SK-N-DZ (cell line): ENCODE measurements around the gene RBMS1.
A peak's percentile ranks its signal among the peaks of the same experiment; 100 is the strongest.

ENCODE experiments used
- DNase-seq: peaks from one replicate; pipeline ENCODE4 v3.0.0-alpha.2; 2015; ENCODE audit warnings: low spot score

Gene RBMS1

GRCh38 chr2:160279813-160280465 lies 213.7 kb downstream of the RBMS1 start:
- DNase-seq: no peak

GRCh38 chr2:160278879-160279177 lies 214.8 kb downstream of the RBMS1 start:
- no peak for DNase-seq

GRCh38 chr2:160278101-160278878 lies 215.3 kb downstream of the RBMS1 start:
- no peak for DNase-seq

GRCh38 chr2:160277151-160277550 lies 216.5 kb downstream of the RBMS1 start:
- DNase-seq: no peak

GRCh38 chr2:160275656-160276055 lies 218.0 kb downstream of the RBMS1 start:
- no peak for DNase-seq

GRCh38 chr2:160271171-160272086 lies 222.2 kb downstream of the RBMS1 start:
- DNase-seq: no peak

GRCh38 chr2:160270571-160271113 lies 223.0 kb downstream of the RBMS1 start:
- DNase-seq: no peak

- DNase-seq: peak; percentile 88
Measured at GRCh38 chr2:160269803-160270570, 223.6 kb downstream of the RBMS1 start.

- no peak for DNase-seq
Measured at GRCh38 chr2:160269365-160269764, 224.2 kb downstream of the RBMS1 start.

GRCh38 chr2:160268151-160268781 lies 225.3 kb downstream of the RBMS1 start:
- DNase-seq: no peak

GRCh38 chr2:160267692-160268091 lies 225.9 kb downstream of the RBMS1 start:
- no peak for DNase-seq

GRCh38 chr2:160267022-160267421 lies 226.6 kb downstream of the RBMS1 start:
- no peak for DNase-seq

GRCh38 chr2:160266037-160266551 lies 227.5 kb downstream of the RBMS1 start:
- DNase-seq: no peak

GRCh38 chr2:160264308-160264707 lies 229.3 kb downstream of the RBMS1 start:
- no peak for DNase-seq

GRCh38 chr2:160261732-160262131 lies 231.9 kb downstream of the RBMS1 start:
- no peak for DNase-seq

GRCh38 chr2:160258492-160258805 lies 235.2 kb downstream of the RBMS1 start:
- no peak for DNase-seq

GRCh38 chr2:160257743-160258491 lies 235.7 kb downstream of the RBMS1 start:
- DNase-seq: no peak

GRCh38 chr2:160257041-160257742 lies 236.4 kb downstream of the RBMS1 start:
- no peak for DNase-seq

- no peak for DNase-seq
Measured at GRCh38 chr2:160256507-160256906, 237.1 kb downstream of the RBMS1 start.
